Upper lobe of left lung (tissue), 4 donors: ENCODE data around the gene PRDM16.

Source experiments
- CTCF ChIP-seq, 6 experiments: fragments of 450-650 bp in 4 of 6; fragments of 200-600 bp in 2 of 6; sonication (generic) in 2 of 6; IDR thresholded peaks; one replicate each; pipeline ENCODE4 v1.5.1; 2016 to 2019; ENCODE audit warnings: antibody characterized with exemption in 6 of 6
- EP300 ChIP-seq, 4 donors: sonication (generic); formaldehyde crosslinking; IDR thresholded peaks; one replicate each; pipeline ENCODE4 v1.5.1; 2017; ENCODE audit warnings: antibody characterized with exemption in 4 of 4, control low read depth in 2 of 4
- POLR2A ChIP-seq, 4 donors: fragments of 450-650 bp; IDR thresholded peaks; one replicate each; pipeline ENCODE4 v1.5.1; 2016 to 2017; ENCODE audit warnings: antibody characterized with exemption in 4 of 4, mild to moderate bottlenecking in 2 of 4
- POLR2AphosphoS5 ChIP-seq, 2 donors: sonication (generic); formaldehyde crosslinking; IDR thresholded peaks; one replicate each; pipeline ENCODE4 v1.5.1; 2017; ENCODE audit warnings: antibody characterized with exemption in 2 of 2

GRCh38 chr1:3401585-3402257 is 332.7 kb downstream of the PRDM16 start:
- TF ChIP-seq CTCF (IDR thresholded peaks at IDR 0.05) = no peak
- TF ChIP-seq POLR2A (IDR thresholded peaks at IDR 0.05) = no peak
- TF ChIP-seq POLR2AphosphoS5 (IDR thresholded peaks at IDR 0.05) = no peak
- TF ChIP-seq EP300 (IDR thresholded peaks at IDR 0.05) = no peak
